HG03097 (cell line): ENCODE results near the gene MVB12B.

ENCODE experiments used
- ATAC-seq: cut with Tn5 transposase; IDR thresholded peaks from one replicate; pipeline ENCODE4 v1.9.1; 2021; ENCODE audit not compliant: unreplicated experiment, low FRiP score

MVB12B gene

GRCh38 chr9:126443144-126443543 lies 116.5 kb downstream of the MVB12B start:
- ATAC-seq, result no peak

GRCh38 chr9:126448136-126448535 lies 121.5 kb downstream of the MVB12B start:
- no peak for ATAC-seq

- no peak for ATAC-seq
These were observed 122.4 kb downstream of the MVB12B start for GRCh38 chr9:126448865-126449577.

GRCh38 chr9:126449725-126450667 lies 123.4 kb downstream of the MVB12B start:
- ATAC-seq, result no peak

GRCh38 chr9:126450668-126451205 lies 124.1 kb downstream of the MVB12B start:
- ATAC-seq, result no peak

GRCh38 chr9:126451316-126451885 lies 124.8 kb downstream of the MVB12B start:
- no peak for ATAC-seq

GRCh38 chr9:126452106-126452505 lies 125.5 kb downstream of the MVB12B start:
- no peak for ATAC-seq

- ATAC-seq, result no peak
These were observed 126.7 kb downstream of the MVB12B start for GRCh38 chr9:126453156-126453963.

- ATAC-seq, result no peak
These were observed 127.6 kb downstream of the MVB12B start for GRCh38 chr9:126454215-126454614.

GRCh38 chr9:126454795-126455194 lies 128.2 kb downstream of the MVB12B start:
- no peak for ATAC-seq

GRCh38 chr9:126456441-126457174 lies 130.0 kb downstream of the MVB12B start:
- ATAC-seq, result no peak

GRCh38 chr9:126457175-126457547 lies 130.5 kb downstream of the MVB12B start:
- no peak for ATAC-seq

GRCh38 chr9:126457890-126458289 lies 131.3 kb downstream of the MVB12B start:
- no peak for ATAC-seq

GRCh38 chr9:126459126-126459525 lies 132.5 kb downstream of the MVB12B start:
- ATAC-seq, result no peak

GRCh38 chr9:126459546-126459945 lies 132.9 kb downstream of the MVB12B start:
- ATAC-seq, result no peak

GRCh38 chr9:126459965-126460843 lies 133.6 kb downstream of the MVB12B start:
- no peak for ATAC-seq

- no peak for ATAC-seq
These were observed 134.4 kb downstream of the MVB12B start for GRCh38 chr9:126461029-126461428.

- no peak for ATAC-seq
These were observed 135.0 kb downstream of the MVB12B start for GRCh38 chr9:126461608-126462007.

- ATAC-seq, result no peak
These were observed 136.0 kb downstream of the MVB12B start for GRCh38 chr9:126462617-126463016.
